Measurements from ENCODE around the gene PPFIA4. TPM values are rescaled to one million over a fixed set of nuclear protein-coding genes. Genes with fewer than 3 reads are reported as not detected.

PPFIA4 gene
- total and polyA plus RNA-seq, 2 donors (not counting 3 experiments of a cell fraction or from before 2014, with no cell fraction given) = 0.17 to 0.22 TPM

DNA sequence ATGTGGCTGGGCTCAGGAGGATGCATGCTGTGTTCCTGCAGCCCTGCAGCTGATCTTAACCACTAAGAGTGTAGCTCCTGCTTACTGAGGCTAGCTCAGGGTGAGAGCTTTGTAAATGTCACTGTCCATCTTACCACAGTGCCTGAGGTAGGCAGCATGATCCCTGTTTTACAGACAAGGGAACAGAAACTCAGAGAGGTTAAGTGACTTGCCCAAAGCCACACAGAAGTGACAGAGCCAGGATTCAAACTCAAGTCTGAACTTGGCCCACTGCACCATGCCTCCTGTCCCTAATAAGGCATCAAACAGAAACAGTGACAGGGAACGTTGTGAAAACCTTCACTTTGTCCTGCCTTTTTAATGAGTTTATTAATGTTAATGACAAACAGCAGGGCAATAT is 27.9 kb downstream of the PPFIA4 start:
- Histone ChIP-seq H3K4me2 (ENCODE audit: insufficient read depth, low read length) (no peak overlapping the region), H3K9ac (replicated peaks; ENCODE audit: extremely low read depth, insufficient read depth, low read length) (no peak overlapping the region), H3K36me3 (ENCODE audit: control insufficient read depth in 2 of 2, extremely low read depth in 1 of 2, insufficient read depth in 2 of 2, low read length in 2 of 2) (no peaks in the 10 kb centered on the region), H3K9me1 (replicated peaks; ENCODE audit: control insufficient read depth, extremely low read depth, insufficient read depth, low read length) (no peaks in the 10 kb centered on the region), H3K9me3 (replicated peaks; ENCODE audit: control insufficient read depth, insufficient read depth, low read length) (no peaks in the 10 kb centered on the region), H4K20me1 (replicated peaks; ENCODE audit: control insufficient read depth, extremely low read depth, insufficient read depth, low read length) (no peaks in the 10 kb centered on the region), H3K79me2 (ENCODE audit: control insufficient read depth, insufficient read depth, low read length) (no peaks in the 10 kb centered on the region), H2AFZ (ENCODE audit: low read depth, low read length) (no peak overlapping the region), H3K27me3 (ENCODE audit: control insufficient read depth in 2 of 2, insufficient read depth in 2 of 2, low read length in 2 of 2) (peaks cover 0 to 5% of the 10 kb centered on the region in 2 experiments), H3K4me1 (ENCODE audit: control insufficient read depth, extremely low read depth, insufficient read depth, low read length) (no peaks in the 10 kb centered on the region), H3K27ac (ENCODE audit: insufficient read depth, low read depth, low read length) (no peak overlapping the region), H3K4me3 (replicated peaks in 1 of 3; ENCODE audit: insufficient read depth in 1 of 3, low read depth in 1 of 3, low read length in 3 of 3) (no peak overlapping the region)
- POLR2A ChIA-PET = interaction anchor here (0.6 kb wide), 1 partner anchor 88 kb away, joined by 4 read pairs; no protein-coding TSS in a partner anchor
- FAIRE-seq = no peak
- dilution Hi-C loops (cut with MboI; ENCODE audit: extremely low pct_ligation_motif_present, low sequenced_read_pairs) = no loop called here
- CTCF ChIA-PET = interaction anchor here (0.8 to 7.5 kb wide), 4 partner anchors 12 to 213 kb away, joined by 5 to 33 read pairs (median 8); no protein-coding TSS in a partner anchor
- no peak for DNase-seq (ENCODE audit: low read depth, low spot score)
- no TSS peak for BruUV-seq (replicated peaks)
- intact Hi-C loops (cut with micrococcal nuclease) = no loop called here
- TF ChIP-seq EZH2 (IDR thresholded peaks at IDR 0.05; ENCODE audit: borderline replicate concordance, low read depth, low read length, severe bottlenecking) = no peak
- TF ChIP-seq FOS (IDR thresholded peaks at IDR 0.05; ENCODE audit: borderline replicate concordance, insufficient read depth, low read length) = no peak
- TF ChIP-seq POLR2AphosphoS5 (IDR thresholded peaks at IDR 0.05; ENCODE audit: insufficient read depth, low read depth, low read length) = no peak
- no peak for TF ChIP-seq MYC (IDR thresholded peaks at IDR 0.05; ENCODE audit: low read depth, low read length)
- TF ChIP-seq, protein P1, sequence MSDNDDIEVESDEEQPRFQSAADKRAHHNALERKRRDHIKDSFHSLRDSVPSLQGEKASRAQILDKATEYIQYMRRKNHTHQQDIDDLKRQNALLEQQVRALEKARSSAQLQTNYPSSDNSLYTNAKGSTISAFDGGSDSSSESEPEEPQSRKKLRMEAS (IDR thresholded peaks at IDR 0.05; ENCODE audit: insufficient read depth, insufficient read length) = no peak
- TF ChIP-seq, protein P2, sequence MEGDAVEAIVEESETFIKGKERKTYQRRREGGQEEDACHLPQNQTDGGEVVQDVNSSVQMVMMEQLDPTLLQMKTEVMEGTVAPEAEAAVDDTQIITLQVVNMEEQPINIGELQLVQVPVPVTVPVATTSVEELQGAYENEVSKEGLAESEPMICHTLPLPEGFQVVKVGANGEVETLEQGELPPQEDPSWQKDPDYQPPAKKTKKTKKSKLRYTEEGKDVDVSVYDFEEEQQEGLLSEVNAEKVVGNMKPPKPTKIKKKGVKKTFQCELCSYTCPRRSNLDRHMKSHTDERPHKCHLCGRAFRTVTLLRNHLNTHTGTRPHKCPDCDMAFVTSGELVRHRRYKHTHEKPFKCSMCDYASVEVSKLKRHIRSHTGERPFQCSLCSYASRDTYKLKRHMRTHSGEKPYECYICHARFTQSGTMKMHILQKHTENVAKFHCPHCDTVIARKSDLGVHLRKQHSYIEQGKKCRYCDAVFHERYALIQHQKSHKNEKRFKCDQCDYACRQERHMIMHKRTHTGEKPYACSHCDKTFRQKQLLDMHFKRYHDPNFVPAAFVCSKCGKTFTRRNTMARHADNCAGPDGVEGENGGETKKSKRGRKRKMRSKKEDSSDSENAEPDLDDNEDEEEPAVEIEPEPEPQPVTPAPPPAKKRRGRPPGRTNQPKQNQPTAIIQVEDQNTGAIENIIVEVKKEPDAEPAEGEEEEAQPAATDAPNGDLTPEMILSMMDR (IDR thresholded peaks at IDR 0.05; ENCODE audit: extremely low read depth in 1 of 2, insufficient read depth in 1 of 2, low read depth in 1 of 2, low read length in 2 of 2) = no peak
- no peak for TF ChIP-seq POLR2A (IDR thresholded peaks at IDR 0.05; ENCODE audit: low read depth, low read length)
- no peak for TF ChIP-seq GATA2 (IDR thresholded peaks at IDR 0.05; ENCODE audit: insufficient read depth, insufficient read length, low read depth, low read length)
- no peak for TF ChIP-seq JUN (IDR thresholded peaks at IDR 0.05; ENCODE audit: borderline replicate concordance, insufficient read depth, insufficient read length, low read depth)

Measured in endothelial cell of umbilical vein (primary cell).